NCI-H524 (cell line): Measurements from ENCODE around the gene PDIA2.
"Not testable (repeated sequence)": the region's sequence is repeated elsewhere in the genome, so short reads cannot be mapped to it uniquely, and the experiment has no call there.

Experiments
- DNase-seq, 2 experiments: peaks; one replicate each; lab custom pipeline; 2025; lab: John Stamatoyannopoulos, UW

Gene PDIA2

GRCh38 chr16:264440-264951 lies 18.5 kb upstream of the PDIA2 start:
- no peak for DNase-seq

DNA sequence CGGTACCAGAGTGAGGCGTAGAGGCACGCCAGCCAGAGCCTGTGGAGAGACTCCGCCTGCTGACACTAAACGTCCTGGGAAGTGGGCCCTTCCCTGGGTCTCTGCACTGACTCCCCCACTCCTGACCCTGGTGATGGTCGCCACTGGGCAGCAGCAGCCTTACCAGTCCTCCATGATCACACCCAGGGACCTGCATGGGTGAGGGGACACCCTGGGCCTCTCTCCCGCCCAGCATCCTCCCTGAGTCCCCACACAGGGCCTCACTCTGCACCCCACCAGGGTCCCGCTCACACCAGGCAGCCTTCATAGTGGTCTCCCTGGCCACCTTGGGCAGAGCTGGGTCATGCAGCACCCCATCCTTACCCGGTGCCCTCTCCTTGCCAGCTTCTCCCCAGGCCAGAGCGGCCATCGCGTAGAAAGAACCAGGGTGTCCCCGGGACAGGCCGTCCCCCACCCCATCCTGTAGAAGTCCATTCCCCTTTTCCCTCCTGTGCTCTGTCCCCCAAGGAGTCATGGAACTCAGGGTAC lies 17.9 kb upstream of the PDIA2 start:
- no peak for DNase-seq

DNA sequence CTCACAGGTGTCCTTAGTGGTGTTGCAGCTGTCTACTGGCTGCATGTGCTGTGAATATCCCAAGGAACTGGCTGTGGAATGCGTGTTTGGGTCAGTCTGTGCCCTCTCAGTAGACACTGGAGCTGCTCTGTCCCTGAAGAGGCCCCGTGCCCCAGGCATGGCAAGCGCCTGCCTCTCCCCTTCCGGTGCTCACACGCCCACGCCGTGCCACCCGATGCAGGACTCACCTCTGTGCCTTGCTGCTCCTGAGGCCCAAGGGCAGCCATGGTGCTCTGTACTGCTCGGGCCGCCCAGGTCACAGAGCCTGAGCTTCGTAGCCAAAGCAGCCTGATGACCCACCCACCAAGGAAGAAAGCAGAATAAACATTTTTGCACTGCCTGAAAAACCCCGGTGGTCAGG lies 17.3 kb upstream of the PDIA2 start:
- no peak for DNase-seq

DNA sequence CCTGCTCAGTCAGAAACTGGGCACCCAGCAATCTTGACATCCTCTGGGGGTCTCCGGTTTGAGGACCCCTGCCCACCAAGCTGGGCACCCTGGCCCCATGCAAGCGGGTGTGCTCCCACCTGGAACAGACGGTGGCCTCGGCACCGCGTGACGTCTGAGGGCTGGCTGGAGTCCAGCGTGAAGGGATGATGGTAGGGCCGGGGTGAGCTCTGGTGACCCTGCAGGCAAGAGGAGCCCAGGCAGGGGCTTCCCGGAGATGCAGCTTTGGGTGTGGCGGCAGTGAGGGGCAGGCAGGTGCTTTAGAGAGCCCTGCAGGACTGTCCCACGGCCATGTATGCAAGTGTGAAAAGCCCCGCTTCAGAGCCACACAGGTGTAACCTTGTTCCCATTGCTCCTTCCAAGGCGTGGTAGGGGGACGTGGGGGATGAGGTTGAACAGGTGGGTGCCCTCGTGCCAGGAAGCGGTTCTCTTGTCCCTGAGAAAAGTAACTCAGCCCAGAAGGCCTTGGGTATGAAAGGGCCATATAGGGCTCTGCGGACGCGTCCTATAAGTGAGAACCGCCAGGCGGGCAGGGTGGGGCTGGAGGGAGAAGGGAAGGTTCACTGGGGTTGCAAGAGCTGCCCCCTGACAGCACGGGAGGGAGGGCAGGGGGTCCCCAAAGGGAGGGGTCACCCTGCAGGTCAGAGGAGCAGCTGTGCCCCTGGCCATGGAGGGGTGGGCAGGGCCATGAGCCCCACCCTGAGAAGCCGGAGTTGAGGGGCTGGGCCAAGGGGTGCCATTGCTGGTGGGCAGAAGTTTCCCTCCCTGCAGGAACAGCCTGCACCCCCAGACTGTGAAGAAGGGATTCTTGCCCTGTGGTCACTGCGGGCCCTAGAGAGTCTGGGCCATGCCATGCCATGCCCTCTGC lies 16.5 kb upstream of the PDIA2 start:
- no peak for DNase-seq

DNA sequence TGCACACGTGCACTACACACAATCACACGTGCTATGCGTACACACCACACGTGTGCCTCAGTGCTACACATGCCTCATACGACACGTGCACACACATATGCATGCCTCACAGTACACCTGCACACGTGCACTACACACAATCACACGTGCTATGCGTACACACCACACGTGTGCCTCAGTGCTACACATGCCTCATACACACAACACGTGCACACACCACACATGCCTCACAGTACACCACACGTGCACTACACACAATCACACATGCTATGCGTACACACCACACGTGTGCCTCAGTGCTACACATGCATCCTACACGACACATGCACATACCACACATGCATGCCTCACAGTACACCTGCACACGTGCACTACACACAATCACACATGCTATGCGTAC lies 15.4 kb upstream of the PDIA2 start:
- DNase-seq: not testable (repeated sequence)

DNA sequence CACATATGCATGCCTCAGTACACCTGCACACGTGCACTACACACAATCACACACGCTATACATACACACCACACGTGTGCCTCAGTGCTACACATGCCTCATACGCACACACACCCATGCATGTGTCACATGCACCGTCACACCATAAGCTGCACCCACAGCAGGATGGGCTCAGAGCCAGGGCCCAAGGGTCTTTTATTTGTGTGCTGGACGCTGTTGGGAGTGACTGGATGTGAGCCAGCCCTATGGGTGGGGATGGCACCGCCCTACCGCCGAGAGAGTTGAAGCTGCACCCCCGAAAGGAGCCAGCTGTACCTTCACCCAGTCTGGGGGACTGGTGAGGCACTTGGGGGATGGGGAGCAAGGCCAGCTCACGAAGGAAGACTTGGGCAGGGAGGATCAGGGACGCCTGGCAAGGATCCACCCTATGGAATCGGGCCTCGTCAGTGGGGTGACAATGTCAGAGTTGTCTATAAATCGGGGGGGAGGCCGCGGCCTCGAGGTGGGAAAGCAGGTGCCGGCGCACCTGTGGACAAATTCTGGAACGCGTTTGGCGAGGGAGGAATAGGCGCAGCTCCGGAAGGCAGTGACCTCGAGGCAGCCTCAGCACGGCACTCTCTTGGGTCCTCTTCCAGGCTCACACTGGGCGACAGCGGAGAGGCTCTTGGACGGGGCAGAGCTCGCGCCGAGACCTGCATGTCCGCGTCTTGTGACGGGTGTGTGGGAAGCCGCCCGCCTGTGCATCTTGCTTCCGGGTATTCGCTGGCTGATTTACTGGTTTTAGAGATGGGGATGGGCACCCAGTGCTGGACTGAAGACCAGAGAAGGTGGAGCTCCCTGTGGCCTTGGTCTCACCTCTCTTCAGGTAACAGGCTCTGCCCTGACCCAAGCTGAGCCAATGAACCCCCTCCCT lies 14.6 kb upstream of the PDIA2 start:
- DNase-seq: no peak

- no peak for DNase-seq
Observed at GRCh38 chr16:269061-269796, 13.7 kb upstream of the PDIA2 start.

GRCh38 chr16:270381-271255 lies 12.3 kb upstream of the PDIA2 start:
- DNase-seq: no peak

DNA sequence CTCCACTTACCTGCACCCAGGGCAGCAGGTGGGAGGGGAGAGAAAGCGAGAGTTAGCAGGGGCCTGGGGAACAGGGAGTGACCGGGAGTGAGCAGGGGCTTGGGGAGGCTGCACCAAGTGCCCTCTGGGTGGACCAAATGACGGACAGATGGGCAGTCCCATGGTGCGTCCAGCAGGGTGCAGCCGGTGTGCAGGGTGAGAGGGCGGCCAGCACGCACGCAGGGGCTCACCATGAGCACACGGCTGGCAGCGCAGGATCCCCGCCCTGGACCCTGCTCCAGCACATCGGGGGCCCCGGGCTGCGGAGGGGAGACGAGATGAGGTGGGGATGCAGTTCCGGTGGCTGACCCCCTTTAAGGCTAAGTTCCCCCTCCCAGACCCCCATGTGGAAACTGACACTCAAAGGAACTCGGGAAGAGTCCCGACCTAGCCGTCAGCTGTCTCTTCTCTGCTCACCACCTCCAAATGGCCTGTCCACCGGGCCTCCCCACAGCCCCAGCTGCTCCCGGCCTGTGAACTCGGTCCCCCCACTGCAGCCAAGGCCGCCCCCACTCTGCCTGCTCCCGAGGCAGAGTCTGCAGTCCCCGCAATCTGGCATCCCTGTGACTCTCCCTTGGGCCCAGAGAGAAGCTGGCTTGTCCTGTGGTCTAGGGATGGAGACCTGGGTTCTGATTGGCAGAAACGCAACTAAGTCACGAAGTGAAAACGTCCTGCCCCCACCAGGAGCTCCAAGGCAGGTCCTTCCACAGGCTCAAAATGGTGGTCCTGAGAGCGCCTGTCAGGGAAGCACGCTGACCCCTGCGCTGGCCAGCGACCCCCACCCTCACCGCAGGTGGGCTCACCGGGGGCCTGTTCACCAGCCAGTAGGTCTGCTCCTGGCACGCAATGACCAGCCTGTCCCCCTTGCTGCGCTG lies 10.1 kb upstream of the PDIA2 start:
- DNase-seq: no peak

DNA sequence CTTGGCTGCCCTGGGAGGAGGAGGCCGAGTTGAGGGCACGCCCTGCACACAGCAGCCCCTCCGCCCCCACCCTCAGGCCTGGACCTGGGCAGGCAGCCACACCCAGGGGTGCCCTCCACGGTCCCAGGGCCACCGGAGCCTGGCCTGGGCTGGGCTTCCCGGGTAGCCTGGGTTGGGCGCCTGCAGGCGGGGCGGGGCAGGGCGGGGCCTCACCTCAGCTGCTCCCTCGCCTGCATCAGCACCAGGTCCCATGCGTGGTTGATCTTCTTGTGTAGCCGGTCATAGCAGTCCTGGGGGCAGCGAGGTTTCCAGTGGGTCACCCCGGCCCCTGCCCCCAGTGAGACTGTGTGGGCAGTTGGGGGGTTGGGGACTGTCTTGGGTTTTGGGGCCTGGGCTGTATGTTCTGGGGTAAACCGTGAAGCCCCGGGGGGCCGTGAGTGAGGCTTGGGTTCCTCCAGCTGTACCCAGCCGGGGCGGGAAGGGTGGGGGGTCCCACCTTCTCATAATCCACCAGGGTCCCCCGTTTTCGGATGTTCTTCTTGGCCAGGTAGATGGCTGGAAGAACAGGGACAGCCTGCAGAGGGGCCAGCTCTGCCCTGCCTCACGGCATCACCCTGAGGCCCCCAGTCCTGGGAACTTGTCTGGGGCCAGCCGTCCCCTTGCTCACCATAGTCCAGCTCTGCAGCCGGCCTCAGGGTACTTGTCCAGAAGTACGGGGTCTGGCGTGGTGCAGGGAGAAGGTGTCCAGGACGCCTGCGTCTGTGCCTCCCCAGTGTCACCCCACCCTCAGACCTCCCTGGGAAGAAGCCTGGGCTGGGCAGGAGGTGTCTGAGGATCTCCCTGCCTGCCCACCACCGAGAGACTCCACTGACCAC lies 9.2 kb upstream of the PDIA2 start:
- DNase-seq: no peak

DNA sequence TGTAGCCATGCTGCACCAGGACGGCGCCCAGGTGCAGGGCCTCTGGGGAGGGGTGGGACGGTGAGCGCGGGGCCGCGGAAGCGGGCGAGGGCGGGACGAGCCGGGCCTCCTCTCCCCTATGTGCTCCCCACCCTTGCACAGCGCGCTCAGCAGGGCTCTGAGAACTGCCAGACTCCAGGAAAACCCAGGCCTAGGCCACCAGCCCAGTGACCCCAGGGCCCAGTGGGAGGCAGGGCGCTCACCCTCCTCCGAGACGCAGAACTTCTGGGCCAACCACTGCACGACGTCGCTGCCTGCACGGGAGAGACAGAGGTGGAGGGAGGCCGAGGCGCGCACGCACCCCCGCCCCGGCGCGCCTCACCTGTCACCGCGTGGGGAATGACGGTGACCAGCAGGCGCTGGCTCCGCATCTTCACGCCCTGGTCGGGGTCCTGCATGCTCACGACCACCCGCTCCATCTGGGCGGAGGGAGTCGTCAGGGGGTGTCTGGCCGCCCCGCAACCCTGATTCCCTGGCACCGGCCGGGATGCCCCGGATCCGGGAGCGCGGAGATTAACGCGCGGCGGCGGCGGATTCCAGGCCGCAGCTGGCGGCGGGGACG lies 7.8 kb upstream of the PDIA2 start:
- DNase-seq: peak in 1 of 2 experiments; percentile 24

DNA sequence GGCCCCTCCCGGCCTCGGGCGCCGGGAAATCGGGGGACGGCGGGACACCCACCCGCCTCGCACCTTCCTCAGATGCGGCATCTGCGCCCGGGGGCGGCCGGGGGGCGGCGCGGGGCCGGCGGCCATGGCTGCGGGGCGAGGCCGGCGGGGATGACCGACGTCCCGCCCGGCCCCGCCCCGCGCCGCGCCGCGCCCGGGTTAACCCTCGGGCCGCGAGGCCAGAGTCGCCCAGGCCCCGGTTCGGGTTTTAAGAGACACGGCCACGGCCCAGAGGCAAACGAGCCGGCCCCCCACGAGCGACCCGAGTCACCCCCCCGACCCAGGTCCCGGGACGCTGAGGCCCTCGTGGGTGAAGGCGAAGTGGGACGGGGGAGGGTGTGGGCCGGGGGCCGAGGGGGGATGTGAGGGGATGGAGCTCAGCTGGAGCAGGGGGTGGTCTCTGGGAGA lies 7.2 kb upstream of the PDIA2 start, which contains the start of gene RGS11:
TSS of gene RGS11 (minus strand) at position 159 of the 447 bp plus-strand sequence. CDS start at position 126, 33 bp downstream.
- no peak for DNase-seq

GRCh38 chr16:276426-277077 lies 6.4 kb upstream of the PDIA2 start:
- peak in 1 of 2 experiments; percentile 19 for DNase-seq

- DNase-seq: peak; percentile 41 to 59
Observed at GRCh38 chr16:278863-279366, 4.0 kb upstream of the PDIA2 start.

- no peak for DNase-seq
Observed at GRCh38 chr16:279531-279930, 3.4 kb upstream of the PDIA2 start.

GRCh38 chr16:280005-280460 lies 2.9 kb upstream of the PDIA2 start:
- DNase-seq: no peak

DNA sequence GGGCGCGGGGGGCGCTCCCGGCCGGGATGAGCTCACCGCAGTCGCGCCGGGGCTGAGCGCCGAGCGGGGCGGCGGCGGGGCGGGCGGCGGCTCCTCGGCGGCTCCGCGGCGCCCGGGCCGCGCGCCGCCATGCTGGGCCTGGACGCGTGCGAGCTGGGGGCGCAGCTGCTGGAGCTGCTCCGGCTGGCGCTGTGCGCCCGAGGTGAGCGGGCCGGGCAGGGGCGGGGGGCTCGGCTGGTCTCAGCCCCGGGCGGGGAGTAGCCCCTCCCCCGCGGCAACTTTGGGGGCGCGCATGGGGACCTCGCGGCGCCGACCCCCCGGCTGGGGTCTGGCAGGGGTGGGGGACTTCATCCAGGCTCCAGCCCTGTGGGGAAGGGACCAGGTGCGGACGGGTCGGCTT lies 2.4 kb upstream of the PDIA2 start, which contains the start of gene ARHGDIG:
TSS of gene ARHGDIG (plus strand) at position 40 of the 400 bp plus-strand sequence. CDS start at position 130, 90 bp downstream.
- DNase-seq: no peak
